Mesendoderm (in vitro differentiated cells): Measurements from ENCODE around the gene MGARP.
"Not testable (repeated sequence)": the region's sequence is repeated elsewhere in the genome, so short reads cannot be mapped to it uniquely, and the experiment has no call there.

Source experiments
- DNase-seq: peaks from one replicate; pipeline ENCODE4 v3.0.0; 2013
- H2AK5ac ChIP-seq: 2 replicates; pipeline ENCODE4 v1.6.1; 2013; ENCODE audit warnings: low read length, inconsistent platforms
- H2BK120ac ChIP-seq: 2 replicates; pipeline ENCODE4 v1.6.1; 2013; ENCODE audit warnings: low read depth, mild to moderate bottlenecking, low read length, moderate library complexity, mixed read lengths
- H2BK15ac ChIP-seq: replicated peaks from 2 replicates; pipeline ENCODE4 v1.6.1; 2013; ENCODE audit warnings: low read depth, mild to moderate bottlenecking, moderate library complexity
- H2BK5ac ChIP-seq: 2 replicates; pipeline ENCODE4 v1.6.1; 2013; ENCODE audit warnings: low read length, inconsistent platforms
- H3K18ac ChIP-seq: 2 replicates; pipeline ENCODE4 v1.6.1; 2013; ENCODE audit warnings: mild to moderate bottlenecking, low read length, mixed read lengths
- H3K23ac ChIP-seq: one replicate; pipeline ENCODE4 v1.6.1; 2013; ENCODE audit warnings: low read length
- H3K27ac ChIP-seq: 2 replicates; pipeline ENCODE4 v1.5.1; 2013; ENCODE audit warnings: low read depth, mild to moderate bottlenecking, inconsistent platforms, low read length, moderate library complexity
- H3K27me3 ChIP-seq: 2 replicates; pipeline ENCODE4 v1.6.1; 2013; ENCODE audit warnings: low read length, control low read depth, mild to moderate bottlenecking, inconsistent platforms; ENCODE audit not compliant: insufficient read depth, poor library complexity
- H3K36me3 ChIP-seq: 2 replicates; pipeline ENCODE4 v1.6.1; 2013; ENCODE audit warnings: low read length, inconsistent platforms; ENCODE audit not compliant: control insufficient read depth, insufficient read depth
- H3K4ac ChIP-seq: one replicate; pipeline ENCODE4 v1.6.1; 2013; ENCODE audit warnings: low read depth, mild to moderate bottlenecking, low read length, moderate library complexity
- H3K4me1 ChIP-seq: 2 replicates; pipeline ENCODE4 v1.6.1; 2013; ENCODE audit warnings: low read depth, low read length, inconsistent platforms; ENCODE audit not compliant: control insufficient read depth
- H3K4me2 ChIP-seq: 2 replicates; pipeline ENCODE4 v1.6.1; 2013; ENCODE audit warnings: low read length
- H3K4me3 ChIP-seq: 2 replicates; pipeline ENCODE4 v1.5.1; 2013; ENCODE audit warnings: mild to moderate bottlenecking, low read length
- H3K56ac ChIP-seq: one replicate; pipeline ENCODE4 v1.6.1; 2013; ENCODE audit warnings: low read length
- H3K79me1 ChIP-seq: 2 replicates; pipeline ENCODE4 v1.6.1; 2013; ENCODE audit warnings: low read length, inconsistent platforms
- H3K79me2 ChIP-seq: 2 replicates; pipeline ENCODE4 v1.6.1; 2013; ENCODE audit warnings: mild to moderate bottlenecking, low read length; ENCODE audit not compliant: control insufficient read depth, insufficient read depth
- H3K9ac ChIP-seq: 2 replicates; pipeline ENCODE4 v1.6.1; 2013; ENCODE audit warnings: low read length, inconsistent platforms
- H4K5ac ChIP-seq: one replicate; pipeline ENCODE4 v1.6.1; 2013; ENCODE audit warnings: low read length
- H4K8ac ChIP-seq: one replicate; pipeline ENCODE4 v1.6.1; 2013; ENCODE audit warnings: low read depth, mild to moderate bottlenecking, control low read depth, low read length, moderate library complexity
- WGBS: extraction: QIAGEN DNeasy Blood & Tissue Kit; methylation state at CpG from one replicate; pipeline ENCODE4 v1.1.7; 2013; ENCODE audit warnings: low lambda C conversion rate, missing lambda C conversion rate; ENCODE audit not compliant: insufficient coverage; ENCODE audit errors: extremely low coverage; 5-methylcytosine and 5-hydroxymethylcytosine counted together

Gene MGARP

DNA sequence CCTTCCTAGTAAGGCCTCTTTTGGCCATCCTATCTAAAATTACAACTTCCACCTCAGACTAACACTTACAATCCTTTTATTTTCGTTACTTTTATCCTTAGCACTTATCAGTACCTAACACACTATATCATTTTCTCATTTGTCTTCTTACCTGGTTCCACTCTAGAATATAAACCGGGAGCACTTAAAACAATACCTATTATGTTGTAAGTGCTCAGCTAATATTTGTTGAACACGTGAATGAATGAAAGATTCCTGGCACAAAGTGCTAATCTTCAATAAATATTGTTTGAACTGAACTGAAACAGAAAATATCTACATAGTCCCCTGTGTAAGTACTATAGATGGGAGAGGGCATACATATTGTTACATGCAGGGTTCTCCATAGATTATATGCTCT, 14.4 kb downstream of the MGARP start:
- Histone ChIP-seq H3K27ac (no peak overlapping the region), H3K23ac (no peak overlapping the region), H4K5ac (no peak overlapping the region), H3K79me1 (no peaks in the 10 kb centered on the region), H3K56ac (no peak overlapping the region), H3K36me3 (no peaks in the 10 kb centered on the region), H3K4me1 (no peaks in the 10 kb centered on the region), H3K79me2 (no peaks in the 10 kb centered on the region), H2BK15ac (no peak overlapping the region), H3K27me3 (no peaks in the 10 kb centered on the region), H3K4me2 (no peak overlapping the region), H3K18ac (no peak overlapping the region), H3K4me3 (no peak overlapping the region), H3K4ac (no peak overlapping the region), H2BK120ac (no peak overlapping the region), H2AK5ac (no peak overlapping the region), H3K9ac (no peak overlapping the region), H4K8ac (no peak overlapping the region), H2BK5ac (no peak overlapping the region)
- 100% methylated on average over 1 of the region's 3 CpGs for WGBS
- DNase-seq: no peak

DNA sequence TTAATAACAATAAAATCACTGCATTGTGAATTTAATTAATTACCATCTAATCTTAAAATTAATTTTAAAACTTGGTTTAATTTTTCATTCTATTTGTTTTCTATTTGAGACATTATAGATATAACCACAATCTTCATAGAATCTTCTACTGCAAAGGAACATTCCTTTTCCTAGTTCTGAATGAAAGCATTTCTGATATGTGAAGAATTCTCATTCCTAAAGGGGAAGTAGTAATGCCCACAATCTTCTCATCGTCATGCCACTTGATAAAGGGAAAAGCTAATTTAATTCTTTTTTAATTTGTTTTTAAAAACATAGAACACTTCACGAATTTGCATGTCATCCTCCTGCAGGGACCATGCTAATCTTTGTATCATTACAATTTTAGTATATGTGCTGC, 23.7 kb downstream of the MGARP start:
- no peak overlapping the region for H3K4me3 ChIP-seq
- no peak overlapping the region for H3K18ac ChIP-seq
- H3K56ac ChIP-seq: no peak overlapping the region
- WGBS: no CpG with 5 or more reads among the region's 2 CpGs
- no peak overlapping the region for H2BK5ac ChIP-seq
- H3K27me3 ChIP-seq: no peaks in the 10 kb centered on the region
- no peak overlapping the region for H3K23ac ChIP-seq
- no peak overlapping the region for H3K9ac ChIP-seq
- no peaks in the 10 kb centered on the region for H3K36me3 ChIP-seq
- no peak overlapping the region for H3K4me2 ChIP-seq
- no peak overlapping the region for H4K8ac ChIP-seq
- no peak overlapping the region for H3K4ac ChIP-seq
- no peak overlapping the region for H2BK15ac ChIP-seq
- no peak overlapping the region for H3K27ac ChIP-seq
- H4K5ac ChIP-seq: no peak overlapping the region
- no peak overlapping the region for H2AK5ac ChIP-seq
- no peaks in the 10 kb centered on the region for H3K79me2 ChIP-seq
- H3K4me1 ChIP-seq: no peaks in the 10 kb centered on the region
- H3K79me1 ChIP-seq: no peaks in the 10 kb centered on the region
- H2BK120ac ChIP-seq: no peak overlapping the region
- peak; percentile 19 for DNase-seq

DNA sequence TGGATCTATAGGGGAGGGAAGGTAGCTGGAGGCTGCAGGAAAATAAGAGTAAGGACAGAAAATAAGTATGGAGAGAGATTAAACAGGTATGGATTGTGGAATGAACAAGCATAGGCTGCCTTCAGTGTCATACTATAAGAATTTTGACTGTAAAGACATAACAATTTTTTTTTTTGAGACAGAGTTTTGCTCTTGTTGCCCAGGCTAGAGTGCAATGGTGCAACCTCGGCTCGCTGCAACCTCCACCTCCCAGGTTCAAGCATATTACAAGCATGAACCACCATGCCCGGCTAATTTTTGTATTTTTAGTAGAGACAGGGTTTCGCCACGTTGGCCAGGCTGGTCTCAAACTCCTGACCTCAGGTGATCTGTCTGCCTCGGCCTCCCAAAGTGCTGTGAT, 24.4 kb downstream of the MGARP start:
- not testable (repeated sequence) for H3K4ac ChIP-seq, H4K8ac ChIP-seq, H3K79me2 ChIP-seq, H3K36me3 ChIP-seq, H2BK5ac ChIP-seq, H3K4me2 ChIP-seq, H2BK120ac ChIP-seq, H3K27ac ChIP-seq, DNase-seq, H3K4me1 ChIP-seq, H3K27me3 ChIP-seq, H4K5ac ChIP-seq, H2AK5ac ChIP-seq, H2BK15ac ChIP-seq, H3K4me3 ChIP-seq, H3K23ac ChIP-seq, H3K79me1 ChIP-seq, H3K56ac ChIP-seq, H3K18ac ChIP-seq, H3K9ac ChIP-seq
- no CpG with 5 or more reads among the region's 6 CpGs for WGBS

DNA sequence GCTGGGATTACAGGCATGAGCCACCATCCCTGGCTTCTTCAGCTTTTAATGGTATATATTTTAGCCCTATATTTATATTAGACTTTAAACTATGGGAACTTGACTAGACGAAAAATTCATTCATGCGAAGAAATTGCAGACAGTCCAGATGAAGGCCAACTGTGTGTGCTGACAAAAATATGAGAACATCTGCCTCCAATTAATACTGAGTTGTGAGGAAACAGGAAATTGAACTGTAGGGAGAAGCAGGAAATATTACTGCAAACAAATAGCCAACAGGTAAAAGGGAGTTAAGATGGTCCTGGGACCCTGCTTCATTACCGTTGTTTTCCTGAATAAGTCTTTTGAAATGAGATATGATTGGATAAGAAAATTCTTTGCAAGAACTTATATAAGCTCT, 26.3 kb downstream of the MGARP start:
- no peak overlapping the region for H3K9ac ChIP-seq
- no peak overlapping the region for H3K18ac ChIP-seq
- no peak for DNase-seq

DNA sequence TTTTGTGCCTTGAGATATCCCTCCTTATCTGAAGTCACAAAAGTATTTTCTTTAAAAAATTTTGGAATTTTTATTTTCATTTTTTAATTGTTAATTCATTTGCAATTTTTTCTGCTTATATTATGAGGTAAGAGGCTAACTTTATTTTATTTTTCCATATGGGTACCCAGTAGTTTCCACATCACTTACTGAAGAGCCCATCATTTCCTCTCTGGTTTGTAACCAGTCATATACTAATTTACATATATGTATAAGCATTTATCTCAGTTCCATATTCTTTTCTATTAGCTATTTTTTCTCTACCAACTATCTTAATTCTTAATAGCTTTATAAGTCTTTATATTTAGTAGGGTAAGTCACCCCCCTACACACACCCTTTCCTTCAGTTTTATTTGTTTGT, 27.0 kb downstream of the MGARP start:
- no peaks in the 10 kb centered on the region for H3K79me1 ChIP-seq
- H3K4ac ChIP-seq: no peak overlapping the region
- no peaks in the 10 kb centered on the region for H3K4me1 ChIP-seq
- H2BK120ac ChIP-seq: no peak overlapping the region
- no peak overlapping the region for H4K8ac ChIP-seq
- no peak overlapping the region for H3K27ac ChIP-seq
- H3K23ac ChIP-seq: no peak overlapping the region
- no peak overlapping the region for H4K5ac ChIP-seq
- no peaks in the 10 kb centered on the region for H3K79me2 ChIP-seq
- no peak overlapping the region for H2BK15ac ChIP-seq
- H3K4me3 ChIP-seq: no peak overlapping the region
- no peaks in the 10 kb centered on the region for H3K27me3 ChIP-seq
- H2BK5ac ChIP-seq: no peak overlapping the region
- no peak overlapping the region for H2AK5ac ChIP-seq
- H3K56ac ChIP-seq: no peak overlapping the region
- no peak overlapping the region for H3K18ac ChIP-seq
- DNase-seq: no peak
- H3K4me2 ChIP-seq: no peak overlapping the region
- H3K9ac ChIP-seq: no peak overlapping the region
- H3K36me3 ChIP-seq: no peaks in the 10 kb centered on the region

More for the DNA sequence above, 26.3 kb downstream of the MGARP start:
- no peak overlapping the region for H3K4me3 ChIP-seq
- H3K4me2 ChIP-seq: no peak overlapping the region
- H3K27ac ChIP-seq: no peak overlapping the region
- H3K56ac ChIP-seq: no peak overlapping the region
- WGBS: no CpG with 5 or more reads among the region's 3 CpGs
- no peak overlapping the region for H3K23ac ChIP-seq
- H2BK120ac ChIP-seq: no peak overlapping the region
- no peak overlapping the region for H2AK5ac ChIP-seq
- no peak overlapping the region for H3K4ac ChIP-seq
- H4K8ac ChIP-seq: no peak overlapping the region
- H3K79me2 ChIP-seq: no peaks in the 10 kb centered on the region
- H2BK15ac ChIP-seq: no peak overlapping the region
- no peaks in the 10 kb centered on the region for H3K36me3 ChIP-seq
- H3K79me1 ChIP-seq: no peaks in the 10 kb centered on the region
- no peaks in the 10 kb centered on the region for H3K4me1 ChIP-seq
- H3K27me3 ChIP-seq: no peaks in the 10 kb centered on the region
- no peak overlapping the region for H2BK5ac ChIP-seq
- H4K5ac ChIP-seq: no peak overlapping the region

DNA sequence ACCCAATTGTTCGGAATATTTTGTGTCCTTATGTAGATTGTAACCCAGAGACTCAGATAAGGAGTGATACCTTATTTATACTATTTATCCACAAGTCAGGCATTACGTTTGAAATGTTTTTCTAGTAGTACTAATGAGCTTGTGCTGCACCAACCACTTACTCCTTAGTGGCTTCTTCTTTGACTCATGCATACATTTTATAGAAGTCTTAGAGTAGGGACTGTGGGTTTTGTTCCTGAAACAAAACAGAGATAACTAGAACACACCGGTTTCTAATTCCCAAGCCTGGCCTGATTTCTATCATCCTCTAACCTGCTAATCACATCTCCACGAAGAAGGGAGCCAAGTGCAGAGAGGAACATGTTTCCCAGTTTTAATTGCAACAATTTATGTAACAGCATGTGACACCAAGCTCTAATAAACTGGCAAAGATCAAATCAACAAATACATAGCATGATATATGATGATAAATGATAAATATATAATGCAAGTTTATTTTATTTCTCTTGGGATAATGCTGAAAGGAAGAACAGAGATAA, 32.3 kb downstream of the MGARP start:
- Histone ChIP-seq H2BK120ac (no peak overlapping the region), H2BK15ac (no peak overlapping the region), H2AK5ac (no peak overlapping the region), H4K5ac (no peak overlapping the region), H3K36me3 (no peaks in the 10 kb centered on the region), H3K4me1 (no peaks in the 10 kb centered on the region), H3K79me2 (no peaks in the 10 kb centered on the region), H3K9ac (no peak overlapping the region), H3K23ac (no peak overlapping the region), H3K56ac (no peak overlapping the region), H3K4ac (no peak overlapping the region), H3K79me1 (no peaks in the 10 kb centered on the region), H3K4me2 (no peak overlapping the region), H3K18ac (no peak overlapping the region), H3K27ac (no peak overlapping the region), H3K27me3 (no peaks in the 10 kb centered on the region), H2BK5ac (no peak overlapping the region), H3K4me3 (no peak overlapping the region), H4K8ac (no peak overlapping the region)
- DNase-seq: no peak
- whole genome bisulfite sequencing: no CpG with 5 or more reads among the region's 4 CpGs
